ENCODE results near the gene OTOG. TPM values are rescaled to one million over a fixed set of nuclear protein-coding genes. Genes with fewer than 3 reads are reported as not detected.

The OTOG gene
- total RNA-seq, 1 donor from 2014 or later, result not detected

DNA sequence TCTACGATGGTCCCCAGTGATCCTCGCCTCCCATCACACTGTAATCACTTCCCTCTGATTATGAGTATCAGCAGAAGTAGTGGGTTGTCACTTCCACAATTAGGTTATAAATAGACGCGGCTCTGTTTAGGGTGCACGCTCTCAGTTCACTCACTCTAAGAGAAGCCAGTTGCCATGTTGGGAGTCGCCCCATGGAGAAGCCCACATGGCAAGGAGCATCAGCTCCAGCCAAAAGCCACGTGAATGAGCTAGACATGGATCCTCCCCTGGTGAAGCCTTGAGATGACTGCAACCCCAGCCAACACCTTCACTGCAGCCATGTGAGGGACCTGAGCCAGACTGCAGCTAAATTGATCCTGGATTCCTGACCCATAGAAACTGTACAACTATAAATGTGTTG, 145.9 kb downstream of the OTOG start:
- no peak for ATAC-seq (ENCODE audit: low read depth)
- intact Hi-C loops (cut with micrococcal nuclease), result no loop called here

DNA sequence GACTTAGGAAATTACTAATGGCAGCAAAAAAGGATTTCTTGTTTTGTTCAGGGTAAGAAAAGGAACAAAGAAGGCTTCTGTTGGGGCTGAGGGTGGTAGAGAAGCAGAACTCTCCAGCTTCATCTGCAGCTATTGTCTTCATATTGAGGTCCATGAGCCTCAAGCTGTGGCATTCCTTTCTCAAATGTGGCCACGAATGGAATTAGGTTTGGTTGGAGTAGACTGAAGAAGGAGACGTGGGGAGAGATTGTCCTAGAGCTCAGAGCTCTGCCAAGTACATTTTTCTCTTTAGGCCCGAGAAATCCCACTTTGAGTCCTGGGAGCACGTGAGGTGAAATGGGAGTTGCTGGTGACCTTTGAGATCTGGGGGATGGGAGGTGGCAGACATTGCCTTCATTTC, 146.5 kb downstream of the OTOG start:
- no peak for DNase-seq
- Mint-ChIP-seq H3K9me3 (no peaks in the 10 kb centered on the region), H3K27ac (no peak overlapping the region), H3K27me3 (peaks cover 34% of the 10 kb centered on the region), H3K4me3 (no peak overlapping the region), H3K4me1 (no peaks in the 10 kb centered on the region), H3K36me3 (ENCODE audit: low read depth) (no peaks in the 10 kb centered on the region)
- CTCF ChIA-PET, result no interaction called here
- TF ChIP-seq, protein P1, sequence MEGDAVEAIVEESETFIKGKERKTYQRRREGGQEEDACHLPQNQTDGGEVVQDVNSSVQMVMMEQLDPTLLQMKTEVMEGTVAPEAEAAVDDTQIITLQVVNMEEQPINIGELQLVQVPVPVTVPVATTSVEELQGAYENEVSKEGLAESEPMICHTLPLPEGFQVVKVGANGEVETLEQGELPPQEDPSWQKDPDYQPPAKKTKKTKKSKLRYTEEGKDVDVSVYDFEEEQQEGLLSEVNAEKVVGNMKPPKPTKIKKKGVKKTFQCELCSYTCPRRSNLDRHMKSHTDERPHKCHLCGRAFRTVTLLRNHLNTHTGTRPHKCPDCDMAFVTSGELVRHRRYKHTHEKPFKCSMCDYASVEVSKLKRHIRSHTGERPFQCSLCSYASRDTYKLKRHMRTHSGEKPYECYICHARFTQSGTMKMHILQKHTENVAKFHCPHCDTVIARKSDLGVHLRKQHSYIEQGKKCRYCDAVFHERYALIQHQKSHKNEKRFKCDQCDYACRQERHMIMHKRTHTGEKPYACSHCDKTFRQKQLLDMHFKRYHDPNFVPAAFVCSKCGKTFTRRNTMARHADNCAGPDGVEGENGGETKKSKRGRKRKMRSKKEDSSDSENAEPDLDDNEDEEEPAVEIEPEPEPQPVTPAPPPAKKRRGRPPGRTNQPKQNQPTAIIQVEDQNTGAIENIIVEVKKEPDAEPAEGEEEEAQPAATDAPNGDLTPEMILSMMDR (IDR thresholded peaks at IDR 0.05), result no peak
- POLR2A ChIA-PET, result no interaction called here
- no peak for ATAC-seq (ENCODE audit: low read depth)
- intact Hi-C loops (cut with micrococcal nuclease), result no loop called here

More for the DNA sequence above, 145.9 kb downstream of the OTOG start:
- Mint-ChIP-seq H3K36me3 (ENCODE audit: low read depth) (no peaks in the 10 kb centered on the region), H3K27ac (no peak overlapping the region), H3K9me3 (no peaks in the 10 kb centered on the region), H3K4me3 (no peak overlapping the region), H3K27me3 (peaks cover 30% of the 10 kb centered on the region), H3K4me1 (no peaks in the 10 kb centered on the region)
- ChIA-PET POLR2A (no interaction called here), CTCF (no interaction called here)
- TF ChIP-seq, protein P1 (IDR thresholded peaks at IDR 0.05), result no peak
- no peak for DNase-seq

DNA sequence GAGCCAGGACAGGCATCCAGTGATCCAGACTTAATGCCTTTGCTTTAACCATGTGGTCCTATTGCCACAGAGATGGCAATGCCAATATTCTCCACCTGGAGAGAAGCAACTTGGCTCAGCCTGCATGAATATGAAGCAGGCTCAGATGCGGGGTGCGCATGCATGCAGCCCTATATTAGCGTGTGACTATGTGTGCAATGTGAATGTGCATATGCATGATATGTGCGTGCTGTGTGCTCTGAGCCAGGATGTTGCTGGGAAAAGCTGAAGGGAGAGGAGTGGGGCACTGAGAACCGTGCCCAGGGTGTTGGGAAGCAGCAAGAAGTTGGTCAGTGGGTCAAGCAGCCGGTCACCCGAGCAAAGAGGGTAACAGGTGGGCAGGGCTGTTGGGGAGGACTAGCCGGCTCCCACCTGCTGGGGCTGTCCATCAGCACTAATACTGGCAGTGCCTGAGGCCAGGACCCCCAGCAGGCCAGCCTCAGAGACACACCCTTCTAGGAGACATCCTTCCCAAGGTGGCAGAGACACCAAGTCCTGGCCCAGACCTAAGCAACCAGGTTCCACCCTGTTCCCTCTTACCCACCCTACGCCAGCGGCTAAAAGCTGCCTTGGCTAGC, 147.5 kb downstream of the OTOG start:
- intact Hi-C loops (cut with micrococcal nuclease), result no loop called here
- POLR2A ChIA-PET, result no interaction called here

DNA sequence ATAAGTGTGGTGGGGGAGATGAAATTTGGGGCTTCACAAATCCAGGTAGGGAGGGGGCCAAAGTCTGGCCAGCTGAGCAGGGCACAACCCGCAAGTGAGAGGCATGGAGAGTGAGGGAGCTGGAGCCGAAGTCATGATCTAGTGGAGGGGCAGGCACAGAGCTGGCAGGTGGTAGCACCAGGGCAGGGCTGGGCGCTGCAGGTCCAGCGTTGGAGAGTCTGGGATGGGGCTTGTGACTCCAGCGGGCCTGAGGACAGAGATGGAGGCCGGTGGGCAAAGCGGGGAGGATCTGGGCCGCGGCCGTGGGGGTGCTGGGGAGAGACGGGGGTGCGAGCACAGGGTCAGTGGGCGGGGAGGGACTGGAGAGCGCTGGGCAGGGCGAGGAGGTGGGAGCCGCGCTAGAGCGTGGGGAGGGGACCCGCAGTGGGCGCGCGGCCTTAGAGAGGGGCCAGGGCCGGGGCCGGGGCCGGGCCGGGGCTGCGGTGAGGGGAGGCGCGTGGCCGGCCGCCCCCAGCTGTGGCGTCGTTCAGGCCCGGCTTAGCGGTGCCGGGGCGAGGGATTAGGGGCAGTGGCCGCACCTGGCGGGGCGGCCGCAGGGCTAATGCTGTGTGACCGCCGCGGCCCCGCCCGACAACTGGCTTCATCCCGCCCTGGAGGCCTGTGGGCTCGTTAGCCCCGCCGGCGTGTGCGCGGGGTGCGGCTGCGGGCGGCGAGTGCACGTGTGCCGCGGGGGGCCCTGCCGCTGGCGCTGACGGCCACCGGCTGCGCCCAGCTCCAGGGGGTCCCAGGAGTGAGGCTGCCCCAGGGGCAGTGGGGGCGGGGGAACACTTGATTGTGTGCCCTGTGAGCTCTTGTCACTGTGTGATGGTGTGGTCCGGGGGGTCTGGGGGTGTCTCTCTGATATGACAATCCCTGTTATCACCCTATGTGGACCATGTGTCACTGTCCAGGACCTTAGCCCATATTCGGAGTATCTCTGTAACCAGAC, 148.7 kb downstream of the OTOG start:
- Mint-ChIP-seq H3K27ac (no peak overlapping the region), H3K4me3 (no peak overlapping the region), H3K36me3 (ENCODE audit: low read depth) (no peaks in the 10 kb centered on the region), H3K9me3 (no peaks in the 10 kb centered on the region), H3K4me1 (no peaks in the 10 kb centered on the region), H3K27me3 (peaks cover 34% of the 10 kb centered on the region)
- DNase-seq (no peak), ATAC-seq (ENCODE audit: low read depth) (no peak)
- POLR2A ChIA-PET, result no interaction called here
- TF ChIP-seq, protein P1 (IDR thresholded peaks at IDR 0.05), result no peak
- intact Hi-C loops (cut with micrococcal nuclease), result no loop called here
- CTCF ChIA-PET, result no interaction called here

More for the DNA sequence above, 147.5 kb downstream of the OTOG start:
- CTCF ChIA-PET, result no interaction called here
- no peak for ATAC-seq (ENCODE audit: low read depth)
- H3K9me3 Mint-ChIP-seq, result no peaks in the 10 kb centered on the region
- peaks cover 34% of the 10 kb centered on the region for H3K27me3 Mint-ChIP-seq
- DNase-seq, result no peak
- H3K4me3 Mint-ChIP-seq, result no peak overlapping the region
- no peak overlapping the region for H3K27ac Mint-ChIP-seq
- TF ChIP-seq, protein P1 (IDR thresholded peaks at IDR 0.05), result no peak
- H3K36me3 Mint-ChIP-seq (ENCODE audit: low read depth), result no peaks in the 10 kb centered on the region
- no peaks in the 10 kb centered on the region for H3K4me1 Mint-ChIP-seq

DNA sequence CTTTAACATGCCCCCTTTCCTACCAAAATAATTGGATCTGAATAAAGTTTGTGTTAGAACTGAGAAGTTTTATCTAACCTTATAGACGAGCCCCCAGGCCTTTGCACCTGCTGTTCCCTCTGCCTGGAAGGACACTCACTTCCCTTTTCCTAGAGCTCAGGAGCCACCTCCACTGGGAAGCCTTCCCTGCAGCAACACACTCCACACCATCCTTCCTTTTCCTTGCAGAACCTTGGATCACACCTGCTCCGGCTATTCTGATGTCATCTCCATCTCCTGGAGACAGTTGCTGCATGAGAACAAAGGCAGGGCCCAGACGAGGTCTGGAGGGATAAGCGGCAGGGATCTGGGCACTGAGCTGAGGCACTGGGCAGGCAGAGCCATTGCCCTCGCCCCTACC, 149.7 kb downstream of the OTOG start:
- no peaks in the 10 kb centered on the region for H3K36me3 Mint-ChIP-seq (ENCODE audit: low read depth)
- H3K9me3 Mint-ChIP-seq, result no peaks in the 10 kb centered on the region
- ChIA-PET CTCF (no interaction called here), POLR2A (no interaction called here)
- H3K4me1 Mint-ChIP-seq, result no peaks in the 10 kb centered on the region
- H3K27me3 Mint-ChIP-seq, result peaks cover 34% of the 10 kb centered on the region
- DNase-seq (no peak), ATAC-seq (ENCODE audit: low read depth) (no peak)
- no peak overlapping the region for H3K27ac Mint-ChIP-seq
- TF ChIP-seq, protein P1 (IDR thresholded peaks at IDR 0.05), result no peak
- H3K4me3 Mint-ChIP-seq, result no peak overlapping the region
- intact Hi-C loops (cut with micrococcal nuclease), result no loop called here

Data from activated B cell treated with CpG ODN at 0.5 μM for 24 hours (primary cell).